AG09309 (cell line): ENCODE measurements around the gene MBNL1.

Experiments used
- DNase-seq: peaks from one replicate; pipeline ENCODE4 v3.0.0-alpha.2; 2010; ENCODE audit warnings: low read depth
- H3K4me3 ChIP-seq: 2 replicates; pipeline ENCODE4 v1.5.1; 2011; ENCODE audit warnings: mild to moderate bottlenecking, low read depth, low read length, moderate library complexity; ENCODE audit not compliant: control insufficient read depth
- TF ChIP-seq, protein P1 (sequence below): IDR thresholded peaks from 2 replicates; pipeline ENCODE4 v1.5.1; 2011; ENCODE audit warnings: mild to moderate bottlenecking, low read depth, low read length, inconsistent platforms; ENCODE audit not compliant: insufficient read depth, control insufficient read depth; ENCODE audit errors: missing control alignments

The MBNL1 gene

DNA sequence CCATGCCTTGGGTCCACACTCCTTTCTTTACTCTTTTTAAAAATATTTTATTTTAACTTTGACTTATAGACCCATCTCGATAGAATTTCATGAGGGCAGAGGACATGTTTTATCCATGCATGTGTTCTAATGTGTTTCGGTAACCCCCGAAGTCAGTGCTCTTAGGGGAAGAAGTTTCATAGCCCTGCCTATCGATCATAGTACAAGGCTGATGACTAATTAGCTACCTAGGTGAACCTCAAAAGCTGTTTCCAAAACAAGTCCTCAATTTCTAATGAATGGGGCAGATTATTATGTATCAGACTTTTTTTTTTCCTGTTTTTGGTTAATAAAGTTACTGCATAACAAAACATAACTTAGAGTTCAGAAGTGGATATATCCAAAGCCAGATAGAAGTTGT, 82.0 kb downstream of the MBNL1 start:
- no peak overlapping the region for H3K4me3 ChIP-seq
- TF ChIP-seq, protein P1, sequence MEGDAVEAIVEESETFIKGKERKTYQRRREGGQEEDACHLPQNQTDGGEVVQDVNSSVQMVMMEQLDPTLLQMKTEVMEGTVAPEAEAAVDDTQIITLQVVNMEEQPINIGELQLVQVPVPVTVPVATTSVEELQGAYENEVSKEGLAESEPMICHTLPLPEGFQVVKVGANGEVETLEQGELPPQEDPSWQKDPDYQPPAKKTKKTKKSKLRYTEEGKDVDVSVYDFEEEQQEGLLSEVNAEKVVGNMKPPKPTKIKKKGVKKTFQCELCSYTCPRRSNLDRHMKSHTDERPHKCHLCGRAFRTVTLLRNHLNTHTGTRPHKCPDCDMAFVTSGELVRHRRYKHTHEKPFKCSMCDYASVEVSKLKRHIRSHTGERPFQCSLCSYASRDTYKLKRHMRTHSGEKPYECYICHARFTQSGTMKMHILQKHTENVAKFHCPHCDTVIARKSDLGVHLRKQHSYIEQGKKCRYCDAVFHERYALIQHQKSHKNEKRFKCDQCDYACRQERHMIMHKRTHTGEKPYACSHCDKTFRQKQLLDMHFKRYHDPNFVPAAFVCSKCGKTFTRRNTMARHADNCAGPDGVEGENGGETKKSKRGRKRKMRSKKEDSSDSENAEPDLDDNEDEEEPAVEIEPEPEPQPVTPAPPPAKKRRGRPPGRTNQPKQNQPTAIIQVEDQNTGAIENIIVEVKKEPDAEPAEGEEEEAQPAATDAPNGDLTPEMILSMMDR = no peak
- DNase-seq = no peak

DNA sequence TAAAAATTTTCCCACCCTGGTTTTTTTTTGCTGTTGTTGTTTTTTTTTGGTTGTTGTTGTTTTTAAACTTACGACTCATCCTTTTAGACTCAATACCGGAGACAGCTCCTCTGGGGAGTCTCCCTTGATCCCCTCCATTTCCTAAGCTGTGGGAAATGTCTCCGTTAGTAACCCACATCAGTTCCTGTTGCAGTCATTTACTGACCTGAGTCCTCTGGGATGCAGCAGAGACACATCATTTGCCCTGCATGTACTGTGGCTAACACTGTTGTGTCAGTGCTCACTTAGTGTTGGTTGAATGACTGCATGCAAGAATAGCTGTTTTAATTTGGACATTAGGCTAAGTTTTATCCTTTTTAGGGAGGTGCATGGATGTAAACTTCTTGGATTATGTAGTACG, 83.8 kb downstream of the MBNL1 start:
- no peak for DNase-seq
- H3K4me3 ChIP-seq = no peak overlapping the region
- TF ChIP-seq, protein P1 = no peak

DNA sequence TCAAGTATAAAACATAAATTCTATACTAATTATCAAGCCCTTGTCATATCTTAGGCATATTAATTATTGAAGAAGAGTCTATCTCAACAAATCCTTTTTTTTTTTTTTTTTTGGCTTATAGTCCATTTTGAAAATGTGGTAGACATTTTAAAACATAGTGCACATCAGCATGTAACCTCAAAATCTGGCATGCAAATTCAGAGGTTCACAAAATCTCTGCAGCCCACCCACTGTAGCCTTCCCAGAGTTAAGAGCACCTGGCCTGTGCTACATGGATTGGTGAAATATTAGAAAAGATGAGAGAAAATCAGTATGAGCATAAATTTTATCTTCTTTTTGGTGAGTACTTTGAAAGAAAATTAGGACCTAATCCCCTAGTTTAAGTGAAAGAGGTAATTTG, 84.8 kb downstream of the MBNL1 start:
- TF ChIP-seq, protein P1 = no peak
- H3K4me3 ChIP-seq = no peak overlapping the region
- no peak for DNase-seq

DNA sequence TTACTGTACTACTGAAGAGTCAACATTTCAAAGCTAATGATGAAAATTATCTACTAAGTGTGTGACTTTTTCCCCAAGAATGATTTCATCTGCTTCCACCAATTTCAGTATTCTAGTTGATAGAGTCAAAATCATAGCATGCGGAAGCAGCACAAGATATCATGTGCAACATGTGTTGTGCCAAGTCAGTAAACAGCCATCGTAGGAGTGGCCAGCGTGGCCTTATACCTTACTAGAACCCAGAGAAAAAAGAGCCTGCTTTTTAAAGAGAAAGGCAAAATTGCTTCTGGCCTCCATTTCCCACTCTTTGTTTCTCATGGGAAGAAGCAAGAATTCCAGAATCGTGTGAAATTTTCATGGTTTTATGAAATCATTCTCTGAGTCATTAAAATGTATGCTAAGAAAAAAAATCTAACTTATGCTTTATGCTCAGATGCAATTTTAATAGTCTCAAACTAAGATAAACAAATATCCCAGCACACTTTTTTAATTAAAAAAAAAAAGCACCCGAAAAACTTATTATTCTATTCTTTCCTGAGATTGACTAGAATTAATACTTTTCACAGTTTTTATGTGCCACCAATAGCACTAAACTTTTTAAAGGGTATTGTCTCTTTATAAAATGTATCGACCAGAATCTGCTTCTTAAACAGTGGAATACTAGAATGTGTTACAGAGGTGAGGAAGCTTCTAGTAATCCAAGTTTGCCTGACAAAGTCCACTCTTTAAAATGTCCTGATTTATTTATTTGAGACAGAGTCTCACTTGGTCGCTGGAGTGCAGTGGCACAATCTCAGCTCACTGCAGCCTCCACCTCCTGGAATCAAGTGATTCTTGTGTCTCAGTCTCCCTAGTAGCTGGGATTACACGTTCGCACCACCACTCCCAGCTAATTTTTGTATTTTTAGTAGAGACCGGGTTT, 87.3 kb downstream of the MBNL1 start:
- H3K4me3 ChIP-seq = no peak overlapping the region
- no peak for DNase-seq
- TF ChIP-seq, protein P1 = no peak

DNA sequence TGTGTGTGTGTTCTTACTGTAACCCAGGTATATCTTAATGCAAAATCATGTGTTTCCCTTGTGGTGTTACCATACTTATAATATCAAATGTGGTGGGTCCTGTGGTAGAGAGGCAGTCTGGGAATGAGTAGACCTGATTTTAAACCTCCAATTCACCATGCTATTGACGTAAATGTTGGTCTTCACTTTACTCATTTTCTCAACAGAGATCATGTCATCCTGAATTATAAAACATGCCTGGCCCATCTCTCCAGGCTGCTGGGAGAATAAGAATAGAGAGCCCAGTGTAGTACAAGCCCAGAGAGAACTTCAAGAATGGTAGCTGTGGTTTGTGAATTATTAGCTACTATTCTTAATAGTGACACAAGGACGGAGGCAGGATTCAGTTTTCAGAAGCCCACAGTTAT, 88.1 kb downstream of the MBNL1 start:
- DNase-seq = no peak

DNA sequence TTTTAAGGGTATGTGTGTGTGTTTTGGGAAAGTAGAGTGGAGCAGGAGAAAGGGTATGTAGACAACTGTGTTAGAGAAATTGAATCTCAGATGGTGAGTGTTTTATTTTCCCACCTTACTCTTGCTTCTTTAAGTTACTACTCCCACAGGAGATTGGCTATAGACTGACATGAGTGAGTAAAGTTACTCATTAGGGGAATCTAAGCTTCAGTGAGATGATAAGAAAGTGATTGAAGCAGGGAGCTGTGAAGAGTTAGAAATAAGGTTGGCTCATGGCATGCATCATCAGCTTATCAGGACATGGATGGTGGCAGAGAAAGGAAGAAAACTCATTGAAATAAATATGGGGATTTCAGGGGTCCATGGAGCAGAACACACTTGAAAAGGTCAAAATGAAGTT, 88.9 kb downstream of the MBNL1 start:
- H3K4me3 ChIP-seq = no peak overlapping the region
- TF ChIP-seq, protein P1 = no peak
- no peak for DNase-seq

More for the DNA sequence above, 88.1 kb downstream of the MBNL1 start:
- no peak overlapping the region for H3K4me3 ChIP-seq
- TF ChIP-seq, protein P1 = no peak
